Endothelial cell of umbilical vein (primary cell): ENCODE results near the gene CD24. TPM values are rescaled to one million over a fixed set of nuclear protein-coding genes. Genes with fewer than 3 reads are reported as not detected.

Source experiments
- BruUV-seq: library from RNA; stranded (reverse); fragments of 400-500 nt; replicated peaks from 2 replicates; lab custom pipeline; 2021; lab: Mats Ljungman, UMichigan
- CTCF ChIA-PET: fragments of 300-600, 350-600 bp; sonication (Branson Sonifier 250); formaldehyde crosslinking; loops from one replicate; lab custom pipeline; 2021; ENCODE audit warnings: antibody characterized with exemption, inconsistent platforms; lab: Charles Lee
- POLR2A ChIA-PET: fragments of 300-600, 350-600 bp; sonication (Branson Sonifier 250); formaldehyde crosslinking; loops from one replicate; lab custom pipeline; 2021; ENCODE audit warnings: antibody characterized with exemption, inconsistent platforms; lab: Charles Lee
- DNase-seq: peaks from one replicate; pipeline ENCODE4 v3.0.0-alpha.2; 2011; ENCODE audit warnings: low read depth, low spot score
- FAIRE-seq: peaks from 2 replicates; lab custom pipeline; 2011; peaks lifted over from hg19 to GRCh38; lab: Jason Lieb, UNC
- H2AFZ ChIP-seq: 2 replicates; pipeline ENCODE4 v1.6.0; 2012; ENCODE audit warnings: low read depth, low read length, control low read depth, inconsistent platforms
- H3K27ac ChIP-seq: 2 replicates; pipeline ENCODE4 v1.5.1; 2011; ENCODE audit warnings: low read depth, mild to moderate bottlenecking, control low read depth, low read length, moderate library complexity; ENCODE audit not compliant: insufficient read depth
- H3K27me3 ChIP-seq, 2 experiments: 2 replicates each; pipeline versions ENCODE4 v1.6.0 to v1.6.1; 2011; ENCODE audit warnings: low read length in 2 of 2, mixed read lengths in 1 of 2; ENCODE audit not compliant: control insufficient read depth in 2 of 2, insufficient read depth in 2 of 2
- H3K36me3 ChIP-seq, 2 experiments: 2 replicates in 1 of 2; 3 replicates in 1 of 2; pipeline ENCODE4 v1.5.1; 2011; ENCODE audit warnings: low read length in 2 of 2, mild to moderate bottlenecking in 1 of 2, moderate library complexity in 1 of 2; ENCODE audit not compliant: control insufficient read depth in 2 of 2, insufficient read depth in 2 of 2; ENCODE audit errors: extremely low read depth in 1 of 2
- H3K4me1 ChIP-seq: 3 replicates; pipeline ENCODE4 v1.5.1; 2011; ENCODE audit warnings: mild to moderate bottlenecking, low read length; ENCODE audit not compliant: control insufficient read depth, insufficient read depth; ENCODE audit errors: extremely low read depth
- H3K4me2 ChIP-seq: 2 replicates; pipeline ENCODE4 v1.6.1; 2011; ENCODE audit warnings: low read length, control low read depth, mixed read lengths; ENCODE audit not compliant: insufficient read depth
- H3K4me3 ChIP-seq, 3 experiments: fragments of 200-600 bp in 1 of 3; sonication (generic), shearing (Covaris generic) in 1 of 3; replicated peaks in 1 of 3; 2 replicates each; pipeline ENCODE4 v1.5.1; 2011 to 2016; ENCODE audit warnings: control low read depth in 3 of 3, low read length in 3 of 3, mild to moderate bottlenecking in 2 of 3, inconsistent platforms in 1 of 3, low read depth in 1 of 3, moderate library complexity in 1 of 3; ENCODE audit not compliant: insufficient read depth in 1 of 3
- H3K79me2 ChIP-seq: 2 replicates; pipeline ENCODE4 v1.6.0; 2012; ENCODE audit warnings: low read length, inconsistent platforms; ENCODE audit not compliant: control insufficient read depth, insufficient read depth
- H3K9ac ChIP-seq: replicated peaks from 2 replicates; pipeline ENCODE3; 2011; ENCODE audit warnings: low read length, control low read depth; ENCODE audit not compliant: insufficient read depth; ENCODE audit errors: extremely low read depth
- H3K9me1 ChIP-seq: replicated peaks from 3 replicates; pipeline ENCODE4 v1.6.0; 2011; ENCODE audit warnings: mild to moderate bottlenecking, low read length; ENCODE audit not compliant: control insufficient read depth, insufficient read depth; ENCODE audit errors: extremely low read depth
- H3K9me3 ChIP-seq: replicated peaks from 2 replicates; pipeline ENCODE4 v1.5.1; 2012; ENCODE audit warnings: low read length, inconsistent platforms; ENCODE audit not compliant: control insufficient read depth, insufficient read depth
- H4K20me1 ChIP-seq: replicated peaks from 2 replicates; pipeline ENCODE3; 2011; ENCODE audit warnings: mild to moderate bottlenecking, low read length; ENCODE audit not compliant: control insufficient read depth, insufficient read depth; ENCODE audit errors: extremely low read depth
- EZH2 ChIP-seq: IDR thresholded peaks from 2 replicates; pipeline ENCODE4 v1.6.1; 2012; ENCODE audit warnings: borderline replicate concordance, low read depth, mild to moderate bottlenecking, moderate library complexity, low read length, inconsistent platforms; ENCODE audit not compliant: severe bottlenecking
- FOS ChIP-seq: IDR thresholded peaks from 2 replicates; pipeline ENCODE4 v1.6.1; 2011; ENCODE audit warnings: mild to moderate bottlenecking, low read length, moderate library complexity, borderline replicate concordance; ENCODE audit not compliant: insufficient read depth
- GATA2 ChIP-seq: IDR thresholded peaks from 2 replicates; pipeline ENCODE4 v1.7.0; 2011; ENCODE audit warnings: low read depth, mild to moderate bottlenecking, moderate library complexity, mixed read lengths, low read length; ENCODE audit not compliant: insufficient read length, insufficient read depth
- POLR2A ChIP-seq: IDR thresholded peaks from 2 replicates; pipeline ENCODE4 v1.6.1; 2012; ENCODE audit warnings: low read depth, mild to moderate bottlenecking, control low read depth, low read length
- dilution Hi-C: fragments of 300-500 bp; cut with MboI; formaldehyde crosslinking; loops from one replicate; pipeline ENCODE4 v1.15.0; 2019; ENCODE audit warnings: low sequenced_read_pairs; ENCODE audit not compliant: extremely low pct_ligation_motif_present
- intact Hi-C: fragments of 100-400 bp; cut with micrococcal nuclease; formaldehyde crosslinking; loops from one replicate; pipeline ENCODE4 v1.10.0; 2022
- polyA plus RNA-seq, 4 experiments: library from polyadenylated mRNA; depleted of rRNA in 3 of 4; stranded (reverse) in 3 of 4; unstranded in 1 of 4; fragments of >200 nt; gene quantifications; 2 replicates each; pipeline versions ENCODE4 v1.2.1 to v1.2.3, GENCODE V29; 2011 to 2012; ENCODE audit warnings: missing spikeins in 1 of 4
- total RNA-seq: library from RNA; stranded (reverse); gene quantifications from 2 replicates; pipeline ENCODE4 v1.2.3, GENCODE V29; 2021
- TF ChIP-seq, protein P1 (sequence below), 2 donors: IDR thresholded peaks; 1 replicate in 1 of 2; 2 replicates in 1 of 2; pipeline ENCODE4 v1.5.1; 2011; ENCODE audit warnings: low read length in 2 of 2, mild to moderate bottlenecking in 2 of 2, moderate library complexity in 2 of 2, control low read depth in 1 of 2, inconsistent platforms in 1 of 2, low read depth in 1 of 2; ENCODE audit not compliant: insufficient read depth in 1 of 2; ENCODE audit errors: extremely low read depth in 1 of 2

CD24 gene
- total and polyA plus RNA-seq, 2 donors (not counting 3 experiments of a cell fraction or from before 2014, with no cell fraction given), result 2.5 to 10.2 TPM

DNA sequence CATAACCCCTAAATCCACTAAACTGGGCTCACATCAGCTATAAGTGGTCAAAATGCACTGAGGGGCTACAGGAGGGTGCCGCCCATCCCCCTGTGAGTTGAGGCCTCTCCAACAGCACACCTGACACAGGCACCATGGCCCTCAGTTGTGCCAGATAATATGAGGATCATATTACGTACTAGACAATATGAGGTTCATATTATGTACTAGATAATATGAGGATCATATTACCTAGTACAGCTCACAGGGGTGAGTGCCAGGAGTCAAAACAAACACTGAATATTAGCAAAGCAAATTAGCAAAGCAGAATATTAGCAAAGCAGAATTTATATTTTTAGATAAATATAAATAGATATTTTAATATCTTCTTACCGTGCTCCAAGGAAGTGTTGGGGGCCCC, 35.3 kb downstream of the CD24 start:
- Histone ChIP-seq H3K4me1 (no peaks in the 10 kb centered on the region), H3K4me3 (no peak overlapping the region), H3K27ac (no peak overlapping the region), H3K9me3 (no peaks in the 10 kb centered on the region), H3K4me2 (no peak overlapping the region), H3K9ac (no peak overlapping the region), H3K79me2 (no peaks in the 10 kb centered on the region), H3K27me3 (no peaks in the 10 kb centered on the region), H4K20me1 (no peaks in the 10 kb centered on the region), H3K9me1 (no peaks in the 10 kb centered on the region), H3K36me3 (no peaks in the 10 kb centered on the region), H2AFZ (no peak overlapping the region)
- BruUV-seq, result no TSS peak
- TF ChIP-seq EZH2 (no peak), FOS (no peak), GATA2 (no peak), POLR2A (no peak)
- TF ChIP-seq, protein P1, sequence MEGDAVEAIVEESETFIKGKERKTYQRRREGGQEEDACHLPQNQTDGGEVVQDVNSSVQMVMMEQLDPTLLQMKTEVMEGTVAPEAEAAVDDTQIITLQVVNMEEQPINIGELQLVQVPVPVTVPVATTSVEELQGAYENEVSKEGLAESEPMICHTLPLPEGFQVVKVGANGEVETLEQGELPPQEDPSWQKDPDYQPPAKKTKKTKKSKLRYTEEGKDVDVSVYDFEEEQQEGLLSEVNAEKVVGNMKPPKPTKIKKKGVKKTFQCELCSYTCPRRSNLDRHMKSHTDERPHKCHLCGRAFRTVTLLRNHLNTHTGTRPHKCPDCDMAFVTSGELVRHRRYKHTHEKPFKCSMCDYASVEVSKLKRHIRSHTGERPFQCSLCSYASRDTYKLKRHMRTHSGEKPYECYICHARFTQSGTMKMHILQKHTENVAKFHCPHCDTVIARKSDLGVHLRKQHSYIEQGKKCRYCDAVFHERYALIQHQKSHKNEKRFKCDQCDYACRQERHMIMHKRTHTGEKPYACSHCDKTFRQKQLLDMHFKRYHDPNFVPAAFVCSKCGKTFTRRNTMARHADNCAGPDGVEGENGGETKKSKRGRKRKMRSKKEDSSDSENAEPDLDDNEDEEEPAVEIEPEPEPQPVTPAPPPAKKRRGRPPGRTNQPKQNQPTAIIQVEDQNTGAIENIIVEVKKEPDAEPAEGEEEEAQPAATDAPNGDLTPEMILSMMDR (IDR thresholded peaks at IDR 0.05; ENCODE audit: extremely low read depth in 1 of 2, insufficient read depth in 1 of 2, low read depth in 1 of 2, low read length in 2 of 2), result no peak
- no peak for DNase-seq
- intact Hi-C loops (no loop called here), dilution Hi-C loops (no loop called here)
- CTCF ChIA-PET, result no interaction called here
- FAIRE-seq, result no peak
- POLR2A ChIA-PET, result no interaction called here
